HUES6 (cell line): ENCODE measurements around the gene SYNJ2.

Source experiments
- H3K27ac ChIP-seq: 2 replicates; pipeline ENCODE4 v1.7.0; 2013; ENCODE audit warnings: low read depth, mild to moderate bottlenecking, low read length, inconsistent platforms
- H3K27me3 ChIP-seq: 2 replicates; pipeline ENCODE4 v1.6.1; 2013; ENCODE audit warnings: low read length; ENCODE audit not compliant: control insufficient read depth, insufficient read depth
- H3K36me3 ChIP-seq: 2 replicates; pipeline ENCODE4 v1.6.1; 2013; ENCODE audit warnings: low read length; ENCODE audit not compliant: control insufficient read depth, insufficient read depth
- H3K4me1 ChIP-seq: 2 replicates; pipeline ENCODE4 v1.6.1; 2013; ENCODE audit warnings: low read length; ENCODE audit not compliant: control insufficient read depth, insufficient read depth
- H3K4me3 ChIP-seq: 2 replicates; pipeline ENCODE4 v1.5.1; 2013; ENCODE audit warnings: low read depth, low read length
- H3K9ac ChIP-seq: one replicate; pipeline ENCODE4 v1.6.1; 2013; ENCODE audit warnings: mild to moderate bottlenecking, low read length
- H3K9me3 ChIP-seq: 2 replicates; pipeline ENCODE4 v1.6.1; 2013; ENCODE audit warnings: low read depth, low read length; ENCODE audit not compliant: control insufficient read depth, insufficient read depth

Gene SYNJ2

DNA sequence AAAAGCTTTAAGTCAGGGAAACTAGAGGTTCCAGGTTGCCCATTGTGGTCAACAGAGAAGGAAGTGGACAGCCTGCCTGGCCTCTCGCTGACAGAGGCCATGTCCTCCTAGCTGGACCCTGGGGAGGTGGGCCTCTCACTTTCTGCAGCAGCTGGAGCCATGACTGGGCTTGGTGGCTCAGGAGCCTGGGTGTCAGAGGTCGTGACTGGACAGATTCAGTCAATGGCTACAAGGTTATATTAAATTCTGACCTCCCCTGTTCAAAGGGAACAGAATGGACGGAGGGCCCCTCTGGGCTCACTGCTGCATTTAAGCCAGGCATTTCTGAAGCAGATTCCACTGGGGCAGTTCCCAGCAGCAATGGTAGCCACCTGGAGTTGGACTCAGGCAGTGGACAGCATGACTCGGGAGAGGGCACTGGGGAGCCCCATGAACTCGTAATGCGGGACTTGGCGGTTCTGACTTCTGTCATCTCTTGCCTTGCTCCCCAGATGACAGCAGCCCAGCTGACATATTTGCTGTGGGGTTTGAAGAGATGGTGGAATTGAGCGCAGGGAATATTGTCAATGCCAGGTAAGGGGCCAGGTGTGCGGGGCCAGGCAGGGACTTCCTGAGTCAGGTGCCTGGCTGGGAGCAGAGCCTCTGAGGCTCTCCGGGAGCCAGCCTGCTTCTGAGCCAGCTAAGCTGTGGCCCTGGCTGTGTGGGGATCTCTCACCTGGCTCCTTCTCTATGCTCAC, 86.7 kb downstream of the SYNJ2 start:
- H3K27ac ChIP-seq: no peak overlapping the region
- peaks cover 54% of the 10 kb centered on the region for H3K36me3 ChIP-seq
- no peaks in the 10 kb centered on the region for H3K9me3 ChIP-seq
- H3K4me3 ChIP-seq: no peak overlapping the region
- H3K27me3 ChIP-seq: no peaks in the 10 kb centered on the region
- H3K4me1 ChIP-seq: peaks cover 9% of the 10 kb centered on the region; the same call in 1 of the 2 replicates
- H3K9ac ChIP-seq: no peak overlapping the region

DNA sequence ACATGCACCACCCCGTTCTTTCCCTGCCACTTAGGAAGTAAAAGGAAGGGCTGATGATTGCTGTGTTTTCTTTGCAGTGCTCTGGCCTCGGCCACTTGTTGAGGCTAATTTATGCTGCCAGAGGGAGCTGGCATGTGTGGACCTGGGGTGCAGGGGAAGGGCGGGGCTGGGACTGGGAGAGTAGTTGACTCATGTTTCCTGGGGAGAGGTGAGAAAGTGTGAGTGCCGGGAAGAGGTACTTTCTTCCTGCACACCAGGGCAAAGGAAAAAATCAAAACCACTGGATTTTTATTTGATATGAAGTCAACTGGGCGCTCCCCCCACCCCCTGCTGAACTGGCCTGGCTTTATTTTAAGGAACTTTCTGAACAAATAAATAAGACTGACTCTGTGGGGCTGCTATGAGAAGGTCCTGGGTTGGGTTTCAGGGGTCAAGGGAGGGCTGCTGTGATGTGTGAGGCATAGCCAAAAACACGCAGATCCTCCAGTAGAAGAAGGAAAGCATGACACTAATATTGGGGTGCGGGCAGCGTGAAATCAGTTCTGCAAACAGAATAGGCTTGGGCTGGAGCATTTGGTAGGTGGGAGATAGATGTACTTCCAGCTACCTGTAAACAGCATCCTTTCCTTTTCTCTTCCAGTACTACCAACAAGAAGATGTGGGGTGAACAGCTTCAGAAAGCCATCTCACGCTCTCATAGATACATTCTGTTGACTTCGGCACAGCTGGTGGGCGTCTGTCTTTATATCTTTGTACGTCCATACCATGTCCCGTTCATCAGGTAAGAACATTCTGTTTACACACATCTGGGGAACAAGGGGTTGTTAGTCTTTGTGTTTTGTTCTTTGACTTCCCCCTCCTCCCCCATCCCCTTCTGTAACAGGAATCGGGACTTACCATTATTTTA, 87.5 kb downstream of the SYNJ2 start:
- H3K27ac ChIP-seq: no peak overlapping the region

DNA sequence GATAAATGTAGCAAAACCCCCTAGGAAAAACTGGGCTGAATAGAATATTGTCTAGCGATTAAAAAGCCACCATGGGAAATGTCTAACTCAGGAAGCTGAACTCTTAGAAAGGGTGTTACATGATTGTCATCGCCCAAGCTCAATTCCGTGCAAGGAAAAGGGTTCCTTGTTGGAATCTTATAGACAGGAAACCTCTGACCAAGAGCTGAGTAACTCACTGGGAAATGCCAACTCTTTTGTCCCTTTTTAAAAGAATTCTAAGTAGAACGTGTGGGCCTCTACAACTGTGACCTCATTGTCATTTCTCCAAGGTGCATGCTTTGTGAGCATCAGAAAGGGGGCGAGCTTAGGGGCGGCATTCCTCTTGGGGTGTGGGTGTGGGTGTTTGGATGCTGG, 88.1 kb downstream of the SYNJ2 start:
- H3K27me3 ChIP-seq: no peaks in the 10 kb centered on the region
- H3K36me3 ChIP-seq: peaks cover 51% of the 10 kb centered on the region
- no peak overlapping the region for H3K27ac ChIP-seq
- no peak overlapping the region for H3K4me3 ChIP-seq
- H3K9me3 ChIP-seq: no peaks in the 10 kb centered on the region
- H3K9ac ChIP-seq: no peak overlapping the region
- H3K4me1 ChIP-seq: peaks cover 9% of the 10 kb centered on the region; the same call in 1 of the 2 replicates

More for the DNA sequence above, 87.5 kb downstream of the SYNJ2 start:
- no peaks in the 10 kb centered on the region for H3K9me3 ChIP-seq
- no peak overlapping the region for H3K9ac ChIP-seq
- H3K4me1 ChIP-seq: peaks cover 9% of the 10 kb centered on the region; the same call in 1 of the 2 replicates
- H3K27me3 ChIP-seq: no peaks in the 10 kb centered on the region
- peaks cover 52% of the 10 kb centered on the region for H3K36me3 ChIP-seq
- no peak overlapping the region for H3K4me3 ChIP-seq

GRCh38 chr6:158070513-158070912, 88.8 kb downstream of the SYNJ2 start:
- H3K4me3 ChIP-seq: no peak overlapping the region
- H3K36me3 ChIP-seq: peaks cover 45% of the 10 kb centered on the region
- no peaks in the 10 kb centered on the region for H3K27me3 ChIP-seq
- H3K27ac ChIP-seq: no peak overlapping the region
- H3K9ac ChIP-seq: no peak overlapping the region
- H3K4me1 ChIP-seq: peaks cover 9% of the 10 kb centered on the region; the same call in 1 of the 2 replicates
- H3K9me3 ChIP-seq: no peaks in the 10 kb centered on the region

DNA sequence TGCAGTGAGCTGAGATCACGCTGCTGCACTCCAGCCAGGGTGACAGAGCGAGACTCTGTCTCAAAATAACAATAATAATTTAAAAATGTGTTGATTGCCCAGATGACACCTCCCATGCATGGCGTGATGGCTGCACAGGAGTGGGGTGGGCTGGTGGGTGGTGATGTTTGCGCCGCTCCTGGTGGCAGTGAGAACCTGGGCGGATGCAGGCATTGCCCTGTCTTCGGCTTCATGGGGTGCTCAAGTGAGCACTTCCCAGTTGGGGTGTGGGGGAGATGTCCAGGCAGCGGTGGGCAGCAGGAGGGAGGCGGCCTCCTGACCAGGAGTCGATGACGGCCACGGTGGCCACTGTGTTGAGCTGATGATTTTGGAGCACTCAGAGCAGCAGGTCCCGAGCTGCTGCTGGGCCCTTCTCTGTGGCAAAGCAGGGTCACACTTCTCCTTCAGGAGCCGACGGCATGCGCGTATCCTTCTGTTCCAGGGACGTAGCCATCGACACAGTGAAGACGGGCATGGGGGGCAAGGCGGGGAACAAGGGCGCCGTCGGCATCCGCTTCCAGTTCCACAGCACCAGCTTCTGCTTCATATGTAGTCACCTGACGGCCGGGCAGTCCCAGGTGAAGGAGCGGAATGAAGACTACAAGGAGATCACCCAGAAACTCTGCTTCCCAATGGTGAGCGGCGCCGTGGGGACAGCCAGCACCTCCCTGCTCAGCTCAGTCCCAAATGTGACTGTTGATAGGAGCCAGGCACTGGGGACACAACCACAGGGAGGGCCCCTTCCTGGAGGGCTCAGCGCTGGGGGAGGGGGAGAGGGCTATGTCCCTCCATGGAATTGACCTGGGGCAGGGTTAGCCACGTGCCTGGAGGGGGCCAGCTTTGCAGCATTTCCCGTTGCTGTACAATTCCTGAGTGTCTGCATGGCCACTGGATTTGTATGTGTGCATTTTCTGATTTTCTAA, 89.7 kb downstream of the SYNJ2 start:
- Histone ChIP-seq H3K4me3 (no peak overlapping the region), H3K9ac (no peak overlapping the region), H3K36me3 (peaks cover 40% of the 10 kb centered on the region), H3K9me3 (no peaks in the 10 kb centered on the region), H3K27ac (no peak overlapping the region), H3K4me1 (peaks cover 9% of the 10 kb centered on the region; the same call in 1 of the 2 replicates), H3K27me3 (no peaks in the 10 kb centered on the region)

GRCh38 chr6:158072083-158072721, 90.5 kb downstream of the SYNJ2 start:
- H3K4me1 ChIP-seq: peaks cover 9% of the 10 kb centered on the region; the same call in 1 of the 2 replicates
- H3K4me3 ChIP-seq: no peak overlapping the region
- H3K9ac ChIP-seq: no peak overlapping the region
- peaks cover 40% of the 10 kb centered on the region for H3K36me3 ChIP-seq
- no peaks in the 10 kb centered on the region for H3K27me3 ChIP-seq
- no peaks in the 10 kb centered on the region for H3K9me3 ChIP-seq
- no peak overlapping the region for H3K27ac ChIP-seq

GRCh38 chr6:158073776-158074175, 92.1 kb downstream of the SYNJ2 start:
- Histone ChIP-seq H3K27ac (no peak overlapping the region), H3K27me3 (no peaks in the 10 kb centered on the region), H3K4me1 (peaks cover 7% of the 10 kb centered on the region; the same call in 1 of the 2 replicates), H3K4me3 (no peak overlapping the region), H3K9me3 (no peaks in the 10 kb centered on the region), H3K36me3 (peaks cover 47% of the 10 kb centered on the region), H3K9ac (no peak overlapping the region)

- Histone ChIP-seq H3K27me3 (no peaks in the 10 kb centered on the region), H3K4me3 (no peak overlapping the region), H3K27ac (no peak overlapping the region), H3K9ac (no peak overlapping the region), H3K4me1 (peaks cover 4% of the 10 kb centered on the region; the same call in 1 of the 2 replicates), H3K9me3 (no peaks in the 10 kb centered on the region), H3K36me3 (peaks cover 33% of the 10 kb centered on the region)
These were observed 94.9 kb downstream of the SYNJ2 start for GRCh38 chr6:158076548-158076947.

- no peak overlapping the region for H3K4me3 ChIP-seq
- H3K27ac ChIP-seq: no peak overlapping the region
- H3K4me1 ChIP-seq: no peaks in the 10 kb centered on the region
- H3K27me3 ChIP-seq: no peaks in the 10 kb centered on the region
- H3K9ac ChIP-seq: no peak overlapping the region
- peaks cover 31% of the 10 kb centered on the region for H3K36me3 ChIP-seq
- no peaks in the 10 kb centered on the region for H3K9me3 ChIP-seq
These were observed 96.0 kb downstream of the SYNJ2 start for GRCh38 chr6:158077676-158078075.

- Histone ChIP-seq H3K27me3 (no peaks in the 10 kb centered on the region), H3K4me3 (no peak overlapping the region), H3K4me1 (no peaks in the 10 kb centered on the region), H3K9me3 (no peaks in the 10 kb centered on the region), H3K36me3 (peaks cover 34% of the 10 kb centered on the region), H3K9ac (no peak overlapping the region), H3K27ac (no peak overlapping the region)
These were observed 96.7 kb downstream of the SYNJ2 start for GRCh38 chr6:158078320-158078719.
